SK-N-SH (cell line): Measurements from ENCODE around the gene HOTAIR. TPM values are rescaled to one million over a fixed set of nuclear protein-coding genes. Genes with fewer than 3 reads are reported as not detected.

ENCODE experiments used
- CTCF ChIA-PET: fragments of 300-600, 350-600 bp; formaldehyde crosslinking; extraction: SDS; loops from one replicate; lab custom pipeline; 2021; lab: Yijun Ruan, JAX
- POLR2A ChIA-PET: fragments of 350-600 bp; sonication (Branson Sonifier 250); formaldehyde crosslinking; extraction: SDS; loops from one replicate; lab custom pipeline; 2020; ENCODE audit warnings: antibody characterized with exemption, inconsistent platforms; lab: Yijun Ruan, JAX
- DNase-seq: peaks from one replicate; pipeline ENCODE4 v3.0.0; 2012
- H2AFZ ChIP-seq: fragments of 200-600 bp; sonication (generic); 2 replicates; pipeline ENCODE4 v1.8.1; 2016; ENCODE audit warnings: antibody characterized with exemption, mild to moderate bottlenecking, low read depth
- H3F3A ChIP-seq: fragments of 200-600 bp; sonication (generic); replicated peaks from 2 replicates; pipeline ENCODE3; 2016; ENCODE audit warnings: antibody characterized with exemption, mild to moderate bottlenecking; ENCODE audit not compliant: insufficient read depth
- H3K27ac ChIP-seq, 2 experiments: fragments of 200-500 bp in 1 of 2; fragments of 200-600 bp in 1 of 2; sonication (Bioruptor generic) in 1 of 2; sonication (generic), shearing (Covaris generic) in 1 of 2; 2 replicates each; pipeline versions ENCODE4 v1.5.1 to v1.6.1; 2014 to 2016; ENCODE audit warnings: low read depth in 2 of 2, inconsistent platforms in 1 of 2, low read length in 1 of 2, mild to moderate bottlenecking in 1 of 2, mixed read lengths in 1 of 2
- H3K27me3 ChIP-seq: fragments of 200-600 bp; sonication (generic), shearing (Covaris generic); 2 replicates; pipeline ENCODE4 v1.6.1; 2016; ENCODE audit warnings: mixed run types; ENCODE audit not compliant: insufficient read depth
- H3K36me3 ChIP-seq, 2 experiments: fragments of 200-500 bp in 1 of 2; fragments of 200-600 bp in 1 of 2; sonication (Bioruptor generic) in 1 of 2; sonication (generic) in 1 of 2; replicated peaks in 1 of 2; 2 replicates each; pipeline versions ENCODE3 to v1.5.1; 2014 to 2016; ENCODE audit warnings: low read length in 1 of 2, mild to moderate bottlenecking in 1 of 2; ENCODE audit not compliant: insufficient read depth in 2 of 2, control insufficient read depth in 1 of 2
- H3K4me1 ChIP-seq, 2 experiments: fragments of 200-500 bp in 1 of 2; fragments of 200-600 bp in 1 of 2; sonication (Bioruptor generic) in 1 of 2; sonication (generic), shearing (Covaris generic) in 1 of 2; 2 replicates each; pipeline versions ENCODE4 v1.5.1 to v1.6.1; 2014 to 2016; ENCODE audit warnings: low read depth in 1 of 2, low read length in 1 of 2, mixed run types in 1 of 2; ENCODE audit not compliant: insufficient read depth in 2 of 2, control insufficient read depth in 1 of 2
- H3K4me2 ChIP-seq: fragments of 200-600 bp; sonication (generic), shearing (Covaris generic); 2 replicates; pipeline ENCODE4 v1.6.1; 2017; ENCODE audit warnings: mixed run types
- H3K4me3 ChIP-seq, 2 experiments: fragments of 200-500 bp in 1 of 2; fragments of 200-600 bp in 1 of 2; sonication (Bioruptor generic) in 1 of 2; sonication (generic), shearing (Covaris generic) in 1 of 2; 2 replicates each; pipeline versions ENCODE4 v1.5.1 to v1.8.1; 2014 to 2016; ENCODE audit warnings: low read depth in 2 of 2, inconsistent platforms in 1 of 2, low read length in 1 of 2, mild to moderate bottlenecking in 1 of 2, mixed read lengths in 1 of 2, moderate library complexity in 1 of 2
- H3K79me2 ChIP-seq: fragments of 200-600 bp; sonication (generic); 2 replicates; pipeline ENCODE4 v1.8.1; 2017; ENCODE audit warnings: mild to moderate bottlenecking; ENCODE audit not compliant: insufficient read depth
- H3K9ac ChIP-seq: fragments of 200-600 bp; sonication (generic); 2 replicates; pipeline ENCODE4 v1.6.1; 2017; ENCODE audit warnings: mixed run types
- H3K9me2 ChIP-seq: fragments of 200-600 bp; sonication (generic); 2 replicates; pipeline ENCODE4 v1.6.1; 2017; ENCODE audit warnings: mixed run types
- H3K9me3 ChIP-seq: fragments of 200-600 bp; sonication (generic); 2 replicates; pipeline ENCODE4 v1.6.1; 2017; ENCODE audit warnings: mixed run types, mild to moderate bottlenecking, moderate library complexity
- H4K20me1 ChIP-seq: fragments of 200-600 bp; sonication (generic); 2 replicates; pipeline ENCODE4 v1.6.1; 2017; ENCODE audit warnings: mild to moderate bottlenecking, mixed run types; ENCODE audit not compliant: insufficient read depth
- EP300 ChIP-seq, 2 experiments: IDR thresholded peaks; 2 replicates each; pipeline versions ENCODE4 v1.4.0 to v1.6.1; 2012; ENCODE audit warnings: borderline replicate concordance in 1 of 2, low read depth in 1 of 2, low read length in 1 of 2
- EZH2phosphoT487 ChIP-seq: fragments of 200-600 bp; sonication (generic); IDR thresholded peaks from 2 replicates; pipeline ENCODE4 v1.6.1; 2017; ENCODE audit warnings: low read depth, mixed run types, mild to moderate bottlenecking, antibody characterized with exemption, moderate library complexity, borderline replicate concordance
- FOSL2 ChIP-seq: IDR thresholded peaks from 2 replicates; pipeline ENCODE4 v1.4.0; 2012; ENCODE audit warnings: low read depth, mild to moderate bottlenecking, moderate library complexity, borderline replicate concordance
- FOXM1 ChIP-seq: IDR thresholded peaks from 2 replicates; pipeline ENCODE4 v1.4.0; 2012; ENCODE audit warnings: low read depth, mild to moderate bottlenecking
- NRF1 ChIP-seq: IDR thresholded peaks from 2 replicates; pipeline ENCODE4 v1.6.1; 2012; ENCODE audit warnings: low read depth, mild to moderate bottlenecking, low read length
- REST ChIP-seq: IDR thresholded peaks from 2 replicates; pipeline ENCODE4 v1.6.1; 2012; ENCODE audit warnings: mild to moderate bottlenecking, low read depth, low read length, moderate library complexity
- RFX5 ChIP-seq: IDR thresholded peaks from 2 replicates; pipeline ENCODE4 v1.6.1; 2012; ENCODE audit warnings: mild to moderate bottlenecking, improper control_type of control experiment, low read length
- RXRA ChIP-seq: IDR thresholded peaks from 2 replicates; pipeline ENCODE4 v1.4.0; 2012; ENCODE audit warnings: low read depth, mild to moderate bottlenecking, borderline replicate concordance
- TAF1 ChIP-seq: IDR thresholded peaks from 2 replicates; pipeline ENCODE4 v1.6.1; 2012; ENCODE audit warnings: low read depth, mild to moderate bottlenecking, low read length, moderate library complexity, borderline replicate concordance
- TCF12 ChIP-seq: IDR thresholded peaks from 2 replicates; pipeline ENCODE4 v1.4.0; 2012
- YY1 ChIP-seq: IDR thresholded peaks from 2 replicates; pipeline ENCODE4 v1.4.0; 2012; ENCODE audit warnings: low read depth, mild to moderate bottlenecking
- WGBS: methylation state at CpG from one replicate; pipeline ENCODE4 v1.1.6; 2017; ENCODE audit warnings: low lambda C conversion rate; 5-methylcytosine and 5-hydroxymethylcytosine counted together
- polyA plus RNA-seq, 3 experiments: library from polyadenylated mRNA; depleted of rRNA; stranded (reverse); fragments of >200 nt; gene quantifications; 2 replicates each; pipeline ENCODE4 v1.2.3, GENCODE V29; 2012
- TF ChIP-seq, protein P1 (sequence below): IDR thresholded peaks from 2 replicates; pipeline ENCODE4 v1.4.0; 2012; ENCODE audit warnings: low read depth
- TF ChIP-seq, protein P2 (sequence below): fragments of 150-350 bp; IDR thresholded peaks from 2 replicates; pipeline ENCODE4 v1.6.1; 2016; ENCODE audit warnings: mild to moderate bottlenecking, low read depth, low read length
- TF ChIP-seq, protein P3 (sequence below): fragments of 200-600 bp; sonication (generic); IDR thresholded peaks from 2 replicates; pipeline ENCODE4 v1.6.1; 2017; ENCODE audit warnings: antibody characterized with exemption, mild to moderate bottlenecking, moderate library complexity

The HOTAIR gene
- polyA plus RNA-seq, 1 of the 3 experiments (the other 2 are of a cell fraction) = not detected

- no peak overlapping the region for H3K4me3 ChIP-seq
- H3K79me2 ChIP-seq = no peaks in the 10 kb centered on the region
- H2AFZ ChIP-seq = no peak overlapping the region
- H3K27me3 ChIP-seq = peaks cover 100% of the 10 kb centered on the region
- no peaks in the 10 kb centered on the region; a peak in 1 of 4 replicates for H3K4me1 ChIP-seq
- ChIA-PET POLR2A (interaction anchor here (0.6 kb wide), 1 partner anchor 9 kb away, joined by 3 read pairs; no protein-coding TSS in a partner anchor), CTCF (interaction anchor here (1.0 to 2.9 kb wide), 20 partner anchors 8 to 426 kb away, joined by 3 to 11 read pairs (median 4); partner anchors contain the start of genes HOXC10, HOXC13 and HOXC9)
- no peaks in the 10 kb centered on the region for H3K9me2 ChIP-seq
- no peaks in the 10 kb centered on the region for H3F3A ChIP-seq
- TF ChIP-seq EP300 (IDR thresholded peaks at IDR 0.05; ENCODE audit: borderline replicate concordance in 1 of 2, low read depth in 1 of 2, low read length in 1 of 2) = no peak
- peak; percentile 71 for TF ChIP-seq EZH2phosphoT487
- no peak for DNase-seq
- H3K9me3 ChIP-seq = no peaks in the 10 kb centered on the region
- no peak overlapping the region for H3K4me2 ChIP-seq
- no peaks in the 10 kb centered on the region for H3K36me3 ChIP-seq
- no peak overlapping the region for H3K9ac ChIP-seq
- WGBS = 7% methylated on average over 36 of the region's 38 CpGs
- H3K27ac ChIP-seq = no peak overlapping the region
- H4K20me1 ChIP-seq = peaks cover 13% of the 10 kb centered on the region; the same call in 1 of the 2 replicates
These were observed 21.7 kb downstream of the HOTAIR start for GRCh38 chr12:53952871-53953734.

- H4K20me1 ChIP-seq = peaks cover 13% of the 10 kb centered on the region; the same call in 1 of the 2 replicates
- H3K27me3 ChIP-seq = peaks cover 100% of the 10 kb centered on the region
These were observed 22.4 kb downstream of the HOTAIR start for GRCh38 chr12:53952335-53952694.

More at GRCh38 chr12:53952335-53952694, 22.4 kb downstream of the HOTAIR start:
- CTCF ChIA-PET = interaction anchor here (0.8 to 2.9 kb wide), 13 partner anchors 9 to 427 kb away, joined by 3 to 11 read pairs (median 4); partner anchors contain the start of genes HOXC10 and HOXC13
- WGBS = 30% methylated on average over 13 of the region's 13 CpGs
- Histone ChIP-seq H3K9me2 (no peaks in the 10 kb centered on the region), H3K9me3 (no peaks in the 10 kb centered on the region), H3K4me2 (no peak overlapping the region), H3K27ac (no peak overlapping the region), H3K4me3 (no peak overlapping the region), H3K79me2 (no peaks in the 10 kb centered on the region), H3K36me3 (no peaks in the 10 kb centered on the region), H2AFZ (no peak overlapping the region), H3F3A (no peaks in the 10 kb centered on the region), H3K4me1 (no peaks in the 10 kb centered on the region; a peak in 1 of 4 replicates)
- POLR2A ChIA-PET = interaction anchor here (0.6 kb wide), 1 partner anchor 9 kb away, joined by 3 read pairs; no protein-coding TSS in a partner anchor
- TF ChIP-seq EZH2phosphoT487 = no peak
- TF ChIP-seq REST = no peak
- no peak for TF ChIP-seq TCF12
- no peak for TF ChIP-seq FOXM1
- TF ChIP-seq, protein P1, sequence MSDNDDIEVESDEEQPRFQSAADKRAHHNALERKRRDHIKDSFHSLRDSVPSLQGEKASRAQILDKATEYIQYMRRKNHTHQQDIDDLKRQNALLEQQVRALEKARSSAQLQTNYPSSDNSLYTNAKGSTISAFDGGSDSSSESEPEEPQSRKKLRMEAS = no peak
- TF ChIP-seq, protein P2, sequence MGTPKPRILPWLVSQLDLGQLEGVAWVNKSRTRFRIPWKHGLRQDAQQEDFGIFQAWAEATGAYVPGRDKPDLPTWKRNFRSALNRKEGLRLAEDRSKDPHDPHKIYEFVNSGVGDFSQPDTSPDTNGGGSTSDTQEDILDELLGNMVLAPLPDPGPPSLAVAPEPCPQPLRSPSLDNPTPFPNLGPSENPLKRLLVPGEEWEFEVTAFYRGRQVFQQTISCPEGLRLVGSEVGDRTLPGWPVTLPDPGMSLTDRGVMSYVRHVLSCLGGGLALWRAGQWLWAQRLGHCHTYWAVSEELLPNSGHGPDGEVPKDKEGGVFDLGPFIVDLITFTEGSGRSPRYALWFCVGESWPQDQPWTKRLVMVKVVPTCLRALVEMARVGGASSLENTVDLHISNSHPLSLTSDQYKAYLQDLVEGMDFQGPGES = no peak
- no peak for TF ChIP-seq YY1
- no peak for TF ChIP-seq NRF1
- no peak for TF ChIP-seq RFX5
- no peak for TF ChIP-seq FOSL2
- TF ChIP-seq RXRA = no peak
- TF ChIP-seq TAF1 = no peak
- TF ChIP-seq, protein P3, sequence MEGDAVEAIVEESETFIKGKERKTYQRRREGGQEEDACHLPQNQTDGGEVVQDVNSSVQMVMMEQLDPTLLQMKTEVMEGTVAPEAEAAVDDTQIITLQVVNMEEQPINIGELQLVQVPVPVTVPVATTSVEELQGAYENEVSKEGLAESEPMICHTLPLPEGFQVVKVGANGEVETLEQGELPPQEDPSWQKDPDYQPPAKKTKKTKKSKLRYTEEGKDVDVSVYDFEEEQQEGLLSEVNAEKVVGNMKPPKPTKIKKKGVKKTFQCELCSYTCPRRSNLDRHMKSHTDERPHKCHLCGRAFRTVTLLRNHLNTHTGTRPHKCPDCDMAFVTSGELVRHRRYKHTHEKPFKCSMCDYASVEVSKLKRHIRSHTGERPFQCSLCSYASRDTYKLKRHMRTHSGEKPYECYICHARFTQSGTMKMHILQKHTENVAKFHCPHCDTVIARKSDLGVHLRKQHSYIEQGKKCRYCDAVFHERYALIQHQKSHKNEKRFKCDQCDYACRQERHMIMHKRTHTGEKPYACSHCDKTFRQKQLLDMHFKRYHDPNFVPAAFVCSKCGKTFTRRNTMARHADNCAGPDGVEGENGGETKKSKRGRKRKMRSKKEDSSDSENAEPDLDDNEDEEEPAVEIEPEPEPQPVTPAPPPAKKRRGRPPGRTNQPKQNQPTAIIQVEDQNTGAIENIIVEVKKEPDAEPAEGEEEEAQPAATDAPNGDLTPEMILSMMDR = no peak
- TF ChIP-seq, all 33 proteins: peak for 0
- peak; percentile 64 for DNase-seq
- H3K9ac ChIP-seq = no peak overlapping the region
